ENCODE measurements around the gene LPIN1. TPM values are rescaled to one million over a fixed set of nuclear protein-coding genes. Genes with fewer than 3 reads are reported as not detected.

The LPIN1 gene
- total RNA-seq, 1 donor from 2014 or later = 13.8 TPM

- H3K27ac ChIP-seq = no peak overlapping the region
- H3K4me1 ChIP-seq = peaks cover 4 to 17% of the 10 kb centered on the region in 2 donors
- intact Hi-C loops (cut with DNase I) = loop anchor here (10.0 kb wide), 2 partner anchors 588 to 972 kb away; partner anchors contain the start of genes SLC66A3 and TRIB2
Observed at GRCh38 chr2:11742317-11742701, 4.1 kb upstream of the LPIN1 start.

GRCh38 chr2:11742702-11743357 is 3.6 kb upstream of the LPIN1 start:
- intact Hi-C loops (cut with DNase I) = loop anchor here (10.0 kb wide), 2 partner anchors 588 to 972 kb away; partner anchors contain the start of genes SLC66A3 and TRIB2
- H3K27ac ChIP-seq = no peak overlapping the region
- H3K9me3 ChIP-seq = no peaks in the 10 kb centered on the region
- no peak for TF ChIP-seq CTCF (IDR thresholded peaks at IDR 0.05)
- H3K4me3 ChIP-seq = no peak overlapping the region
- no peaks in the 10 kb centered on the region for H3K27me3 ChIP-seq
- peaks cover 4 to 22% of the 10 kb centered on the region in 2 donors for H3K4me1 ChIP-seq
- no peak for DNase-seq (ENCODE audit: low spot score in 2 of 2)
- H3K36me3 ChIP-seq = no peaks in the 10 kb centered on the region

More at GRCh38 chr2:11742317-11742701, 4.1 kb upstream of the LPIN1 start:
- Histone ChIP-seq H3K4me3 (no peak overlapping the region), H3K9me3 (no peaks in the 10 kb centered on the region), H3K36me3 (no peaks in the 10 kb centered on the region), H3K27me3 (no peaks in the 10 kb centered on the region)
- no peak for TF ChIP-seq CTCF (IDR thresholded peaks at IDR 0.05)
- no peak for DNase-seq (ENCODE audit: low spot score in 2 of 2)

DNA sequence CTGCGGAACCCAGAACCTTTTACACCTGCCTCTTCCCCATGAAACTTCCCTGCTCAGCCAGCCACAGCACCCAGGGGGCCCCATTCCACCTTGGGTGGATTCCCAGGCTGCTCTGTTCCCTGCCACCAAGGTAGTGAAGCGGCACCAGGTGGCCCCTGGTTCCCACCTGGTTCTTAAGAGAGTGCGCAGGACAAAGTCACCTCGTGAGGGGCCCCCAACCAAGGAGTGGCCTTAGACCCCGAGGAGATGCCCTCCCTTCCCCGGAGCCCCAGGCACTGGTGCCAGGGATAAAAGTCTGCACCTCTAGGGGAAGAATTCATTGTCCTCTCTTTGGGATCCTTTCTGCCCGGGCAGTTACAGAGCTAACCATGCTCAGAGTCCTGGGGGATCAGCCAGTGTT is 3.1 kb upstream of the LPIN1 start:
- TF ChIP-seq CTCF (IDR thresholded peaks at IDR 0.05) = no peak
- peak overlapping the region in 1 of 2 donors; percentile 3 for H3K27ac ChIP-seq
- intact Hi-C loops (cut with DNase I) = loop anchor here (10.0 kb wide), 2 partner anchors 589 to 971 kb away; partner anchors contain the start of genes SLC66A3 and TRIB2
- DNase-seq (ENCODE audit: low spot score in 2 of 2) = no peak
- H3K9me3 ChIP-seq = no peaks in the 10 kb centered on the region
- no peaks in the 10 kb centered on the region for H3K27me3 ChIP-seq
- peaks cover 4 to 25% of the 10 kb centered on the region in 2 donors for H3K4me1 ChIP-seq
- no peak overlapping the region for H3K4me3 ChIP-seq
- H3K36me3 ChIP-seq = no peaks in the 10 kb centered on the region

DNA sequence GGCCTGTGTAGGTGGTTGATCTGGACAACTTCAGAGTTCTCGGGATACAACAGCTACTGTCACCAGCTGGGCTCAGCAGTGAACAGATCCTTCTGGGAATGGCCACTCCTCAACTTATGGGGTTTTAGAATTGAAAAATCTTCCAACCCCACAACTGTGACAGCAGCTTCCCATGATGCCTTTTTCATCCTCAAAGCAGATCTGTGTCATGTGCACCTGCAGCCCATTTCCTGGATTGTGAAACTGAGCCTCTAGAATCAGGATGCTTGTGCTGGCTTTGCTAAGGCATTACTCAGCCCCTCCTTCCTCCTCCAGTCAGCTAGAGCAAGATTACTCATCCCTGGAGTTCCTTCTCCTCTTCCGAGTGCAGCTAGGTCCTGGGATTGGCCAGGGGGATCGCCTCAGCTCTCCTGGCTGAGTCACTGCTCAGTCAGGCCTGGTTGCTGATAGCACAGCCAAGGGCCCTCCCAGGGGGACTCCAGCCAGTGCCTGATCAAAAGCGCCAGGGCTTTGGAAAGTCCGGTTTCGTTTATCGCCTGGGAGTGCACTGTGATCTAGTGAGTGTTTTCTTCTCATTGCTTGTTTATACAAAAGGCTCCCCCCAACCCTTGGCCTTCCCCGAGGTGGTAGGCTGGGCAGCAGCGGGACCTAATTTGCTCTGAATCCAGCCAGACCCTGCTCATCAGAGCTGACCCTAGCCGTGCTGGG is 2.4 kb upstream of the LPIN1 start:
- DNase-seq (ENCODE audit: low spot score in 2 of 2) = peak; percentile 94 to 99
- Histone ChIP-seq H3K36me3 (no peaks in the 10 kb centered on the region), H3K27ac (peak overlapping the region; percentile 53 to 64), H3K9me3 (no peaks in the 10 kb centered on the region), H3K27me3 (no peaks in the 10 kb centered on the region), H3K4me1 (peaks cover 4 to 30% of the 10 kb centered on the region in 2 donors), H3K4me3 (peak overlapping the region; percentile 29 to 47)
- peak in 1 of 3 experiments; percentile 3 for TF ChIP-seq CTCF (IDR thresholded peaks at IDR 0.05)
- intact Hi-C loops (cut with DNase I) = loop anchor here (2.0 to 10.0 kb wide), 4 partner anchors 47 to 971 kb away; partner anchors contain the start of genes SLC66A3 and TRIB2

DNA sequence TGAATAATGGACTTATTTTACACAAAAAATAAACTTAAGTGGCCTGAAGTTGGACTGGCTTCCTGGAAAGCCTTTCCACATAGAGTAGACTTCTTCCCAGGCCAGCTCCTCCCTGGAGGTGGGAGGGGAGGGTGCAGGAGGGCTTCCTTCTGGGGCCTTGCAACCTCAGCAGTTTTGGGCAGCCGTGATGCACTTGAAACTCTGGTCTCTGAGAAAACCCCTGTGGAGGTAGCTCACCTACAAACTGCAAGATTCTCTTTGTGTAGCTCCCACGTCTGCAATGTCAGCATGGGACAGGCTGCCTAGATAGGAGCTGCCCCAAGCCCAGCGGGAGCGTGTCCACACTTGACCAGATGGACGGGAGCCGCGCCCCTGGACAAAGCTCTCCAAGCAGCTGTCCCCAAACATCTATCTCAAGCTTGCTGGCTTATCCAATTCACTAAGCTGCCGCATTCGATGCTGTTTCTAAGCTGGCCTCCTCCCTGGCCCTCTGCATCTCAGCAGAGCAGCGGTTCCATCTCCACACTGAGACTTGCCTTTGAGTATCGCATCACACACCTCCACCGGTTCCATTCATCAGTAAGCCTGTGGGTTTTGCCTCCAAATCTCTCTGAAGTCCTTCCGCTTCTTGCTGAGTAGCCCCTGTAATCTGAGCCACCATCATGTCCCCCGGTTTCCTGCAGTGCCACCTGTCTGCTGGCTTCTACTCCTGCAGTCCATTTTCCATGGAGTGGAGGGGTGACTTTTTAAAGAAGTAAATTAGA is 1.6 kb upstream of the LPIN1 start:
- intact Hi-C loops (cut with DNase I) = loop anchor here (2.0 to 10.0 kb wide), 4 partner anchors 48 to 970 kb away; partner anchors contain the start of genes SLC66A3 and TRIB2
- H3K27me3 ChIP-seq = no peaks in the 10 kb centered on the region
- DNase-seq (ENCODE audit: low spot score in 2 of 2) = no peak
- no peaks in the 10 kb centered on the region for H3K36me3 ChIP-seq
- H3K9me3 ChIP-seq = no peaks in the 10 kb centered on the region
- TF ChIP-seq CTCF (IDR thresholded peaks at IDR 0.05) = peak in 1 of 3 experiments; percentile 38
- H3K4me3 ChIP-seq = peak overlapping the region; percentile 29 to 47
- H3K27ac ChIP-seq = peak overlapping the region; percentile 53 to 64
- H3K4me1 ChIP-seq = peaks cover 4 to 30% of the 10 kb centered on the region in 2 donors

All from ascending aorta (tissue), 2 donors.